ENCODE measurements around the gene ATG2A. TPM values are rescaled to one million over a fixed set of nuclear protein-coding genes. Genes with fewer than 3 reads are reported as not detected.

ATG2A gene
- total RNA-seq, 1 experiment from 2014 or later, result 28.8 TPM

DNA sequence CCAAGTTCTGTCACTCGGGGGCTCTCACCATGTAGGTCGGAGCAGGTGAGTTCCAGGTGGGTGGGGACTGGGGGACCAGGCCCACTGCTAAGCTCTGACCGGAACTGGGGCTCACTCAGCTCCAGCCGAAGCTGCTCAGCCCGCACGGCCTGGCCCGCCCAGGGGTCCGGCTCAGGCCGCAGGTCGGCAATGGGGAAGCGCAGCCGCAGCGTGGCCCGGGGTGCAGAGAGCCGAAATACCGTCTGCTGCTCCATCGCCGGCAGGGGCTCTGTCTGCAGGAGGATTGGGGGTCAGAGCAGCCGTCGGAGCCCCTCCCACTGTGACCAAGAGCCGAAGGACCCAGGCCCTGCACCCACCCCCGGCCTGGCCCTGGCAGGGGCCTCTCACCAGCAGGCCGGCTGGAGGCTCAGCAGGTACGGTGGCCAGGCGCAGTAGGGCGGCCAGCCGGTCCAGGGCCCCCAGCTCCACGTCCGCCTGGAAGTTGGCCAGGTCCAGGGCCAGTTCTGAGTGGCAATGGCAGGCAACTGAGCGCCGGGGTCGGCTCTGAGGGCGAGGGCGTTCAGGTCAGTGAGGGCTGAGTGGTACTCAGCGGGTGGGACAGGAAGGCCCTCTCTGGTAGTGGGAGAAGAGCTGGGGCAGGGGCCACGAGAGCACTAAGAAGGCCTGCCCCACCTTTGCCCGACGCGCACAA is 7.2 kb downstream of the ATG2A start:
- H3K27me3 ChIP-seq (ENCODE audit: control insufficient read depth, insufficient read depth, low read length), result no peaks in the 10 kb centered on the region
- H3K36me3 ChIP-seq (ENCODE audit: control insufficient read depth, insufficient read depth, low read length), result peaks cover 5% of the 10 kb centered on the region; the same call in 1 of the 2 replicates
- no peak overlapping the region for H3K4me3 ChIP-seq (ENCODE audit: low read depth in 2 of 2, low read length in 2 of 2)
- TF ChIP-seq TCF7L2 (IDR thresholded peaks at IDR 0.05; ENCODE audit: low read depth, low read length) (no peak), POLR2AphosphoS5 (IDR thresholded peaks at IDR 0.05; ENCODE audit: low read depth, low read length) (no peak), SIN3A (IDR thresholded peaks at IDR 0.05; ENCODE audit: borderline replicate concordance, insufficient read depth, low read depth, low read length) (no peak)
- TF ChIP-seq, protein P1, sequence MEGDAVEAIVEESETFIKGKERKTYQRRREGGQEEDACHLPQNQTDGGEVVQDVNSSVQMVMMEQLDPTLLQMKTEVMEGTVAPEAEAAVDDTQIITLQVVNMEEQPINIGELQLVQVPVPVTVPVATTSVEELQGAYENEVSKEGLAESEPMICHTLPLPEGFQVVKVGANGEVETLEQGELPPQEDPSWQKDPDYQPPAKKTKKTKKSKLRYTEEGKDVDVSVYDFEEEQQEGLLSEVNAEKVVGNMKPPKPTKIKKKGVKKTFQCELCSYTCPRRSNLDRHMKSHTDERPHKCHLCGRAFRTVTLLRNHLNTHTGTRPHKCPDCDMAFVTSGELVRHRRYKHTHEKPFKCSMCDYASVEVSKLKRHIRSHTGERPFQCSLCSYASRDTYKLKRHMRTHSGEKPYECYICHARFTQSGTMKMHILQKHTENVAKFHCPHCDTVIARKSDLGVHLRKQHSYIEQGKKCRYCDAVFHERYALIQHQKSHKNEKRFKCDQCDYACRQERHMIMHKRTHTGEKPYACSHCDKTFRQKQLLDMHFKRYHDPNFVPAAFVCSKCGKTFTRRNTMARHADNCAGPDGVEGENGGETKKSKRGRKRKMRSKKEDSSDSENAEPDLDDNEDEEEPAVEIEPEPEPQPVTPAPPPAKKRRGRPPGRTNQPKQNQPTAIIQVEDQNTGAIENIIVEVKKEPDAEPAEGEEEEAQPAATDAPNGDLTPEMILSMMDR (IDR thresholded peaks at IDR 0.05), result no peak
- TF ChIP-seq, protein P2, sequence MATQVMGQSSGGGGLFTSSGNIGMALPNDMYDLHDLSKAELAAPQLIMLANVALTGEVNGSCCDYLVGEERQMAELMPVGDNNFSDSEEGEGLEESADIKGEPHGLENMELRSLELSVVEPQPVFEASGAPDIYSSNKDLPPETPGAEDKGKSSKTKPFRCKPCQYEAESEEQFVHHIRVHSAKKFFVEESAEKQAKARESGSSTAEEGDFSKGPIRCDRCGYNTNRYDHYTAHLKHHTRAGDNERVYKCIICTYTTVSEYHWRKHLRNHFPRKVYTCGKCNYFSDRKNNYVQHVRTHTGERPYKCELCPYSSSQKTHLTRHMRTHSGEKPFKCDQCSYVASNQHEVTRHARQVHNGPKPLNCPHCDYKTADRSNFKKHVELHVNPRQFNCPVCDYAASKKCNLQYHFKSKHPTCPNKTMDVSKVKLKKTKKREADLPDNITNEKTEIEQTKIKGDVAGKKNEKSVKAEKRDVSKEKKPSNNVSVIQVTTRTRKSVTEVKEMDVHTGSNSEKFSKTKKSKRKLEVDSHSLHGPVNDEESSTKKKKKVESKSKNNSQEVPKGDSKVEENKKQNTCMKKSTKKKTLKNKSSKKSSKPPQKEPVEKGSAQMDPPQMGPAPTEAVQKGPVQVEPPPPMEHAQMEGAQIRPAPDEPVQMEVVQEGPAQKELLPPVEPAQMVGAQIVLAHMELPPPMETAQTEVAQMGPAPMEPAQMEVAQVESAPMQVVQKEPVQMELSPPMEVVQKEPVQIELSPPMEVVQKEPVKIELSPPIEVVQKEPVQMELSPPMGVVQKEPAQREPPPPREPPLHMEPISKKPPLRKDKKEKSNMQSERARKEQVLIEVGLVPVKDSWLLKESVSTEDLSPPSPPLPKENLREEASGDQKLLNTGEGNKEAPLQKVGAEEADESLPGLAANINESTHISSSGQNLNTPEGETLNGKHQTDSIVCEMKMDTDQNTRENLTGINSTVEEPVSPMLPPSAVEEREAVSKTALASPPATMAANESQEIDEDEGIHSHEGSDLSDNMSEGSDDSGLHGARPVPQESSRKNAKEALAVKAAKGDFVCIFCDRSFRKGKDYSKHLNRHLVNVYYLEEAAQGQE (IDR thresholded peaks at IDR 0.05; ENCODE audit: insufficient read depth in 1 of 2, low read depth in 2 of 2, low read length in 1 of 2), result no peak
- POLR2A ChIA-PET, result no interaction called here
- CTCF ChIA-PET, result no interaction called here
- no peaks in the 10 kb centered on the region for H3K4me1 ChIP-seq (ENCODE audit: control insufficient read depth, insufficient read depth, low read length)
- no peak for ATAC-seq
- no peaks in the 10 kb centered on the region for H3K9me3 ChIP-seq (ENCODE audit: control insufficient read depth, insufficient read depth, low read depth, low read length)
- no TSS peak for BruUV-seq (replicated peaks)
- intact Hi-C loops (cut with micrococcal nuclease; ENCODE audit: unreplicated experiment) (no loop called here), in situ Hi-C loops (cut with HindIII; ENCODE audit: low pct_unique_long_range_greater_than_20kb, low sequenced_read_pairs) (no loop called here)
- DNase-seq (ENCODE audit: low read depth, low spot score), result no peak
- no peak overlapping the region for H3K27ac ChIP-seq (ENCODE audit: low read length)

DNA sequence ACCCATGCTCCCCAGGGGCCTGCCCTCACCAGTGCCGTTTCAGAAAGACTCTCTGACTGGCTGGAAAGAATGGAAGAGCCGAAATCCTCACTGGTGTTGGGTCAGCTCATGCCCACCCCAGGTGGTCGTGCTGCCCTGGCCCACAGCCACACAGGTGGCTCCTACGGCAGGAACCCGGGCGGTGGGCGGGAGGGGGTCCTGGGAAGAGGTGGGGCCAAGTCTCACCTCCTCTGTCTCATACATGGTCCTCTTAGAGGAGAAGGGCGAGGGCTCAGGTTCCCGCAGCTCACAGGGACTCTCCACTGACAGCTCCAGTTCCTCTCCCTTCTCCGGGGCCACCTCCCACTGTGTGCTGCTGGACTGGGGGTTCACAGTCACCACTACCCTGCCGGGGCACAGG is 8.2 kb downstream of the ATG2A start:
- intact Hi-C loops (cut with micrococcal nuclease; ENCODE audit: unreplicated experiment), result no loop called here
- no peak for ATAC-seq

More for the DNA sequence above, 8.2 kb downstream of the ATG2A start:
- Histone ChIP-seq H3K36me3 (ENCODE audit: control insufficient read depth, insufficient read depth, low read length) (peaks cover 5% of the 10 kb centered on the region; the same call in 1 of the 2 replicates), H3K4me1 (ENCODE audit: control insufficient read depth, insufficient read depth, low read length) (no peaks in the 10 kb centered on the region), H3K9me3 (ENCODE audit: control insufficient read depth, insufficient read depth, low read depth, low read length) (no peaks in the 10 kb centered on the region), H3K4me3 (ENCODE audit: low read depth in 2 of 2, low read length in 2 of 2) (no peak overlapping the region), H3K27ac (ENCODE audit: low read length) (no peak overlapping the region), H3K27me3 (ENCODE audit: control insufficient read depth, insufficient read depth, low read length) (no peaks in the 10 kb centered on the region)
- DNase-seq (ENCODE audit: low read depth, low spot score), result no peak
- in situ Hi-C loops (cut with HindIII; ENCODE audit: low pct_unique_long_range_greater_than_20kb, low sequenced_read_pairs), result no loop called here
- POLR2A ChIA-PET, result no interaction called here
- BruUV-seq (replicated peaks), result no TSS peak
- no peak for TF ChIP-seq SIN3A (IDR thresholded peaks at IDR 0.05; ENCODE audit: borderline replicate concordance, insufficient read depth, low read depth, low read length)
- TF ChIP-seq POLR2AphosphoS5 (IDR thresholded peaks at IDR 0.05; ENCODE audit: low read depth, low read length), result no peak
- TF ChIP-seq TCF7L2 (IDR thresholded peaks at IDR 0.05; ENCODE audit: low read depth, low read length), result no peak
- TF ChIP-seq, protein P2 (IDR thresholded peaks at IDR 0.05; ENCODE audit: insufficient read depth in 1 of 2, low read depth in 2 of 2, low read length in 1 of 2), result no peak
- TF ChIP-seq, protein P1 (IDR thresholded peaks at IDR 0.05), result no peak
- CTCF ChIA-PET, result interaction anchor here (0.5 kb wide), 1 partner anchor 120 kb away, joined by 4 read pairs; no protein-coding TSS in a partner anchor

Measured in Panc1 (cell line).